Hepatocyte (in vitro differentiated cells): ENCODE data around the gene KDM1A.

Source experiments
- EZH2 ChIP-seq: fragments of 200-600 bp; sonication (generic); IDR thresholded peaks from 2 replicates; pipeline ENCODE4 v1.6.1; 2016; ENCODE audit warnings: antibody characterized with exemption, mild to moderate bottlenecking, borderline replicate concordance
- TF ChIP-seq, protein P1 (sequence below): fragments of 200-600 bp; sonication (generic); IDR thresholded peaks from 2 replicates; pipeline ENCODE4 v1.5.1; 2016; ENCODE audit warnings: antibody characterized with exemption, mild to moderate bottlenecking; ENCODE audit not compliant: poor library complexity

DNA sequence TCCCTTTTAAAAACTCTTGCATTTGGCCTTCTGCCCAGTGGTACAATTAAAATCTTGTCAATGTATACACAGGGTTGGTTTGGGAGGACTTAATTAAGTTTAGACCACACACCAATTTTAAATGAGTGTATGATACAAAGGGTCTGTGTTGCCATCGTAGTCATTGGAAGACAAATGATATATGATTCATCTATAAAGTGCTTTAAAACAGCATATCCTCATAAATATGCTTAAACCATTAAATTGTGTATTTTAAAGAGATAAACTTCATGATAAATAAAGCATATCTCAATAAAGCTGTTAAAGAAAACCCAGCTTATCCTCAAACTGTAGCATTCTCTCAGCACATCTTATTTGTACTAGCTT, 79.9 kb downstream of the KDM1A start:
- TF ChIP-seq EZH2: no peak
- TF ChIP-seq, protein P1, sequence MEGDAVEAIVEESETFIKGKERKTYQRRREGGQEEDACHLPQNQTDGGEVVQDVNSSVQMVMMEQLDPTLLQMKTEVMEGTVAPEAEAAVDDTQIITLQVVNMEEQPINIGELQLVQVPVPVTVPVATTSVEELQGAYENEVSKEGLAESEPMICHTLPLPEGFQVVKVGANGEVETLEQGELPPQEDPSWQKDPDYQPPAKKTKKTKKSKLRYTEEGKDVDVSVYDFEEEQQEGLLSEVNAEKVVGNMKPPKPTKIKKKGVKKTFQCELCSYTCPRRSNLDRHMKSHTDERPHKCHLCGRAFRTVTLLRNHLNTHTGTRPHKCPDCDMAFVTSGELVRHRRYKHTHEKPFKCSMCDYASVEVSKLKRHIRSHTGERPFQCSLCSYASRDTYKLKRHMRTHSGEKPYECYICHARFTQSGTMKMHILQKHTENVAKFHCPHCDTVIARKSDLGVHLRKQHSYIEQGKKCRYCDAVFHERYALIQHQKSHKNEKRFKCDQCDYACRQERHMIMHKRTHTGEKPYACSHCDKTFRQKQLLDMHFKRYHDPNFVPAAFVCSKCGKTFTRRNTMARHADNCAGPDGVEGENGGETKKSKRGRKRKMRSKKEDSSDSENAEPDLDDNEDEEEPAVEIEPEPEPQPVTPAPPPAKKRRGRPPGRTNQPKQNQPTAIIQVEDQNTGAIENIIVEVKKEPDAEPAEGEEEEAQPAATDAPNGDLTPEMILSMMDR: no peak
